Stimulated activated CD8-positive, alpha-beta memory T cell treated with anti-CD3 and anti-CD28 coated beads, Interleukin-4, amount 100 ng/mL, for 24 hours (primary cell): ENCODE results near the gene ZNF487.

Experiments
- DNase-seq: peaks from one replicate; pipeline ENCODE4 v3.0.0-alpha.2; 2020; ENCODE audit warnings: low read depth

The ZNF487 gene

GRCh38 chr10:43524434-43525247, 87.7 kb downstream of the ZNF487 start:
- no peak for DNase-seq
